ENCODE data around the gene KLHDC8A. TPM values are rescaled to one million over a fixed set of nuclear protein-coding genes. Genes with fewer than 3 reads are reported as not detected.

Gene KLHDC8A
- total RNA-seq, 1 experiment from 2014 or later: 0.49 TPM

DNA sequence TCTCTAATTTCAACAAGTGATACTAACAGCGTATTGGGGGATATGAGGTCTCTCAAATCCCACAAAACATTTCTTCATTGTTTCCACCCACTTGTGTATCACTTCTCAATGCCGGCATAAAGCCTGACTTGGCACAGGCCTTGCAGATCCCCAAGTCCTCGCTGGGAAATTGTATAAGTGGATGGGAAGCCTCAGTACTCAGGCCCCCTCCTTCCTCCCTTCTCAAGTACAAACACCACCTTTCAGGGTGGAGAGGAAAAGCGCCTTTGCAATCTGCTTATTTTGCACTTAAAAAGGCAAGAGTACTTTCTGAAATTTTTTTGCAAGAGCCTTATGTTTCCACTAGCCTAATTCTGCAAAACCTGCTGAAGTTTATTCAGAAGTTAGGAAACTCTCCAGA is 25.8 kb upstream of the KLHDC8A start:
- no peaks in the 10 kb centered on the region for H3K9me2 ChIP-seq (ENCODE audit: insufficient read depth)
- RAD21 ChIA-PET (ENCODE audit: low non-redundant PET in 1 of 2, low total read pairs in 2 of 2, uncharacterized antibody in 2 of 2, unreplicated experiment in 2 of 2): interaction anchor here in 1 of 2 experiments (1.0 kb wide), 1 partner anchor 109 kb away, joined by 3 read pairs; no protein-coding TSS in a partner anchor

More for the DNA sequence above, 25.8 kb upstream of the KLHDC8A start:
- no peak for ATAC-seq
- ChIA-PET POLR2A (no interaction called here), CTCF (no interaction called here)
- Histone ChIP-seq H4K20me1 (ENCODE audit: insufficient read depth) (no peaks in the 10 kb centered on the region), H3K9ac (ENCODE audit: low read length) (no peak overlapping the region), H3K4me2 (ENCODE audit: low read length) (no peak overlapping the region), H3K36me3 (ENCODE audit: control insufficient read depth in 1 of 2, insufficient read depth in 2 of 2, low read length in 2 of 2) (no peaks in the 10 kb centered on the region), H3K9me3 (ENCODE audit: control insufficient read depth in 1 of 2, insufficient read depth in 1 of 2, low read depth in 1 of 2, low read length in 2 of 2) (no peaks in the 10 kb centered on the region), H3K4me3 (replicated peaks in 1 of 2; ENCODE audit: low read depth in 1 of 2, low read length in 2 of 2) (no peak overlapping the region), H3K27me3 (ENCODE audit: insufficient read depth, low read length) (no peaks in the 10 kb centered on the region), H3K79me2 (ENCODE audit: insufficient read depth, low read length) (no peaks in the 10 kb centered on the region), H3K27ac (ENCODE audit: low read depth, low read length) (no peak overlapping the region), H3K4me1 (ENCODE audit: control insufficient read depth in 1 of 2, insufficient read depth in 2 of 2, low read length in 2 of 2) (no peaks in the 10 kb centered on the region), H2AFZ (ENCODE audit: low read depth, low read length, poor library complexity, severe bottlenecking) (no peak overlapping the region)
- no TSS peak for BruUV-seq (replicated peaks)
- no peak for TF ChIP-seq RAD21 (IDR thresholded peaks at IDR 0.05; ENCODE audit: low read depth)
- TF ChIP-seq TCF7L2 (IDR thresholded peaks at IDR 0.05; ENCODE audit: borderline replicate concordance, extremely low read depth, insufficient read depth, insufficient read length): no peak
- TF ChIP-seq, protein P1, sequence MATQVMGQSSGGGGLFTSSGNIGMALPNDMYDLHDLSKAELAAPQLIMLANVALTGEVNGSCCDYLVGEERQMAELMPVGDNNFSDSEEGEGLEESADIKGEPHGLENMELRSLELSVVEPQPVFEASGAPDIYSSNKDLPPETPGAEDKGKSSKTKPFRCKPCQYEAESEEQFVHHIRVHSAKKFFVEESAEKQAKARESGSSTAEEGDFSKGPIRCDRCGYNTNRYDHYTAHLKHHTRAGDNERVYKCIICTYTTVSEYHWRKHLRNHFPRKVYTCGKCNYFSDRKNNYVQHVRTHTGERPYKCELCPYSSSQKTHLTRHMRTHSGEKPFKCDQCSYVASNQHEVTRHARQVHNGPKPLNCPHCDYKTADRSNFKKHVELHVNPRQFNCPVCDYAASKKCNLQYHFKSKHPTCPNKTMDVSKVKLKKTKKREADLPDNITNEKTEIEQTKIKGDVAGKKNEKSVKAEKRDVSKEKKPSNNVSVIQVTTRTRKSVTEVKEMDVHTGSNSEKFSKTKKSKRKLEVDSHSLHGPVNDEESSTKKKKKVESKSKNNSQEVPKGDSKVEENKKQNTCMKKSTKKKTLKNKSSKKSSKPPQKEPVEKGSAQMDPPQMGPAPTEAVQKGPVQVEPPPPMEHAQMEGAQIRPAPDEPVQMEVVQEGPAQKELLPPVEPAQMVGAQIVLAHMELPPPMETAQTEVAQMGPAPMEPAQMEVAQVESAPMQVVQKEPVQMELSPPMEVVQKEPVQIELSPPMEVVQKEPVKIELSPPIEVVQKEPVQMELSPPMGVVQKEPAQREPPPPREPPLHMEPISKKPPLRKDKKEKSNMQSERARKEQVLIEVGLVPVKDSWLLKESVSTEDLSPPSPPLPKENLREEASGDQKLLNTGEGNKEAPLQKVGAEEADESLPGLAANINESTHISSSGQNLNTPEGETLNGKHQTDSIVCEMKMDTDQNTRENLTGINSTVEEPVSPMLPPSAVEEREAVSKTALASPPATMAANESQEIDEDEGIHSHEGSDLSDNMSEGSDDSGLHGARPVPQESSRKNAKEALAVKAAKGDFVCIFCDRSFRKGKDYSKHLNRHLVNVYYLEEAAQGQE (IDR thresholded peaks at IDR 0.05; ENCODE audit: low read depth): no peak
- TF ChIP-seq EZH2phosphoT487 (IDR thresholded peaks at IDR 0.05; ENCODE audit: borderline replicate concordance): no peak
- no peak for TF ChIP-seq SP1 (IDR thresholded peaks at IDR 0.05; ENCODE audit: low read depth)
- no peak for TF ChIP-seq ZNF274 (IDR thresholded peaks at IDR 0.05; ENCODE audit: low read depth, low read length)
- no peak for TF ChIP-seq FOSL1 (IDR thresholded peaks at IDR 0.05; ENCODE audit: low read depth)
- TF ChIP-seq SIN3A (IDR thresholded peaks at IDR 0.05; ENCODE audit: low read depth): no peak
- no peak for TF ChIP-seq EGR1 (IDR thresholded peaks at IDR 0.05; ENCODE audit: low read depth)
- TF ChIP-seq JUND (IDR thresholded peaks at IDR 0.05): no peak
- TF ChIP-seq ZFX (IDR thresholded peaks at IDR 0.05): no peak
- TF ChIP-seq SRF (IDR thresholded peaks at IDR 0.05; ENCODE audit: low read depth): no peak
- TF ChIP-seq, protein P2, sequence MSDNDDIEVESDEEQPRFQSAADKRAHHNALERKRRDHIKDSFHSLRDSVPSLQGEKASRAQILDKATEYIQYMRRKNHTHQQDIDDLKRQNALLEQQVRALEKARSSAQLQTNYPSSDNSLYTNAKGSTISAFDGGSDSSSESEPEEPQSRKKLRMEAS (IDR thresholded peaks at IDR 0.05): no peak
- TF ChIP-seq, protein P3, sequence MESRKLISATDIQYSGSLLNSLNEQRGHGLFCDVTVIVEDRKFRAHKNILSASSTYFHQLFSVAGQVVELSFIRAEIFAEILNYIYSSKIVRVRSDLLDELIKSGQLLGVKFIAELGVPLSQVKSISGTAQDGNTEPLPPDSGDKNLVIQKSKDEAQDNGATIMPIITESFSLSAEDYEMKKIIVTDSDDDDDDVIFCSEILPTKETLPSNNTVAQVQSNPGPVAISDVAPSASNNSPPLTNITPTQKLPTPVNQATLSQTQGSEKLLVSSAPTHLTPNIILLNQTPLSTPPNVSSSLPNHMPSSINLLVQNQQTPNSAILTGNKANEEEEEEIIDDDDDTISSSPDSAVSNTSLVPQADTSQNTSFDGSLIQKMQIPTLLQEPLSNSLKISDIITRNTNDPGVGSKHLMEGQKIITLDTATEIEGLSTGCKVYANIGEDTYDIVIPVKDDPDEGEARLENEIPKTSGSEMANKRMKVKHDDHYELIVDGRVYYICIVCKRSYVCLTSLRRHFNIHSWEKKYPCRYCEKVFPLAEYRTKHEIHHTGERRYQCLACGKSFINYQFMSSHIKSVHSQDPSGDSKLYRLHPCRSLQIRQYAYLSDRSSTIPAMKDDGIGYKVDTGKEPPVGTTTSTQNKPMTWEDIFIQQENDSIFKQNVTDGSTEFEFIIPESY (IDR thresholded peaks at IDR 0.05; ENCODE audit: extremely low read depth, insufficient replicate concordance, low read length): no peak
- no peak for TF ChIP-seq POLR2A (IDR thresholded peaks at IDR 0.05; ENCODE audit: borderline replicate concordance, extremely low read depth, insufficient read depth, insufficient read length)
- no peak for TF ChIP-seq CEBPB (IDR thresholded peaks at IDR 0.05; ENCODE audit: low read depth)
- no peak for TF ChIP-seq ELF1 (IDR thresholded peaks at IDR 0.05; ENCODE audit: borderline replicate concordance, low read depth)
- intact Hi-C loops (cut with micrococcal nuclease): no loop called here
- DNase-seq (ENCODE audit: low read depth, low spot score): no peak
